ENCODE data around the gene MLLT6. TPM values are rescaled to one million over a fixed set of nuclear protein-coding genes. Genes with fewer than 3 reads are reported as not detected.

The MLLT6 gene
- total and polyA plus RNA-seq, 2 of the 13 experiments (the other 11 are each of a cell fraction or from before 2014, with no cell fraction given) = 50.7 to 69.5 TPM

GRCh38 chr17:38751808-38752307 lies 46.8 kb downstream of the MLLT6 start (continued):
- no peak; the same call in none of the 2 replicates for TF ChIP-seq ZNF609 (CRISPR knock-in tag; IDR thresholded peaks at IDR 0.05; ENCODE audit: borderline replicate concordance)
- TF ChIP-seq ZNF33B (CRISPR knock-in tag; IDR thresholded peaks at IDR 0.05) = no peak
- TF ChIP-seq ELK4 (CRISPR knock-in tag; IDR thresholded peaks at IDR 0.05; ENCODE audit: borderline replicate concordance) = no peak
- no peak for TF ChIP-seq ZNF770 (CRISPR knock-in tag; IDR thresholded peaks at IDR 0.05)
- peak; percentile 91 for TF ChIP-seq CEBPB (IDR thresholded peaks at IDR 0.05; ENCODE audit: borderline replicate concordance, low read depth, low read length)
- no peak for TF ChIP-seq ZEB1 (IDR thresholded peaks at IDR 0.05; ENCODE audit: insufficient replicate concordance, low read depth)
- no peak for TF ChIP-seq ZNF496 (CRISPR knock-in tag; IDR thresholded peaks at IDR 0.05; ENCODE audit: insufficient replicate concordance)
- TF ChIP-seq GATA4 (IDR thresholded peaks at IDR 0.05; ENCODE audit: borderline replicate concordance, low read depth) = no peak
- no peak for TF ChIP-seq ZNF33A (CRISPR knock-in tag; IDR thresholded peaks at IDR 0.05; ENCODE audit: borderline replicate concordance)
- TF ChIP-seq PHF5A (CRISPR knock-in tag; IDR thresholded peaks at IDR 0.05; ENCODE audit: low read depth, unreplicated experiment) = peak; percentile 36
- peak; percentile 66 for TF ChIP-seq MED1 (CRISPR knock-in tag; IDR thresholded peaks at IDR 0.05)
- peak; percentile 61; the same call in 1 of the 2 replicates for TF ChIP-seq ZNF740 (CRISPR knock-in tag; IDR thresholded peaks at IDR 0.05)
- TF ChIP-seq KLF11 (CRISPR knock-in tag; IDR thresholded peaks at IDR 0.05) = peak; percentile 86; the same call in 1 of the 2 replicates
- no peak for TF ChIP-seq ZBTB8A (CRISPR knock-in tag; IDR thresholded peaks at IDR 0.05; ENCODE audit: borderline replicate concordance, low read depth)
- TF ChIP-seq CTCF (CRISPR knock-in tag; IDR thresholded peaks at IDR 0.05) = peak; percentile 29
- no peak for TF ChIP-seq ZNF589 (CRISPR knock-in tag; conservative IDR thresholded peaks at IDR 0.05)
- no peak for TF ChIP-seq GTF2F1 (IDR thresholded peaks at IDR 0.05; ENCODE audit: low read length)
- TF ChIP-seq ZMYM3 (CRISPR knock-in tag; IDR thresholded peaks at IDR 0.05) = peak; percentile 58; the same call in 1 of the 2 replicates
- TF ChIP-seq CHCHD3 (CRISPR knock-in tag; IDR thresholded peaks at IDR 0.05) = no peak
- no peak for TF ChIP-seq ZBTB42 (CRISPR knock-in tag; IDR thresholded peaks at IDR 0.05)

Measured in HepG2 (cell line).